IPS-18a (cell line): ENCODE results near the gene CLCN4.

Experiments
- H3K27ac ChIP-seq: one replicate; pipeline ENCODE4 v1.5.1; 2013; ENCODE audit warnings: low read length
- H3K27me3 ChIP-seq: one replicate; pipeline ENCODE4 v1.6.1; 2013; ENCODE audit warnings: mild to moderate bottlenecking, low read length; ENCODE audit not compliant: control insufficient read depth, insufficient read depth
- H3K36me3 ChIP-seq: one replicate; pipeline ENCODE4 v1.6.1; 2013; ENCODE audit warnings: low read depth, low read length; ENCODE audit not compliant: control insufficient read depth
- H3K4me1 ChIP-seq: one replicate; pipeline ENCODE4 v1.6.1; 2013; ENCODE audit warnings: low read depth, low read length; ENCODE audit not compliant: control insufficient read depth
- H3K4me3 ChIP-seq: one replicate; pipeline ENCODE4 v1.5.1; 2013; ENCODE audit warnings: low read length
- H3K9ac ChIP-seq: one replicate; pipeline ENCODE4 v1.6.1; 2013; ENCODE audit warnings: mild to moderate bottlenecking, low read length, moderate library complexity
- H3K9me3 ChIP-seq: one replicate; pipeline ENCODE4 v1.6.1; 2013; ENCODE audit warnings: low read depth, low read length; ENCODE audit not compliant: control insufficient read depth

The CLCN4 gene

DNA sequence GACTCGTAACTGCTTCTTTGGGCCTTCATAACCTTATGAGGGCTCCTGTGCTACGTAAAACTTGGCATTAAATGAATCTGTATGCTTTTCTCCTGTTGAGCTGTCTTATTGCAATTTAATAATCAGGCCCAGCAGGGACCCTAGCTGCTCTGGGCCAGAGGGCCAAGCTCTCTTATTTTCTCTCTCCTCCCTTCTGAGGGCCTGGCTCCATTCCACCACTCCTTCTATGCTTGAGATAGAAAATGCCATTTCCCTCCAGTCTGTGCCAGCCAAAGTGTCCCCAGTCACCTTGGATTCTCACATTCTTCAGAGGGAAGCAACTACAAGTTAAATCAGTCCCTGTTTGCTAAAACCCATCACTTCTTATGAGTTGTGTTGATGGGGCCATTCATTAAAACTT is 90.1 kb downstream of the CLCN4 start:
- Histone ChIP-seq H3K4me1 (no peaks in the 10 kb centered on the region), H3K4me3 (no peak overlapping the region), H3K27me3 (no peaks in the 10 kb centered on the region), H3K36me3 (no peaks in the 10 kb centered on the region), H3K9ac (no peak overlapping the region), H3K9me3 (no peaks in the 10 kb centered on the region), H3K27ac (no peak overlapping the region)

DNA sequence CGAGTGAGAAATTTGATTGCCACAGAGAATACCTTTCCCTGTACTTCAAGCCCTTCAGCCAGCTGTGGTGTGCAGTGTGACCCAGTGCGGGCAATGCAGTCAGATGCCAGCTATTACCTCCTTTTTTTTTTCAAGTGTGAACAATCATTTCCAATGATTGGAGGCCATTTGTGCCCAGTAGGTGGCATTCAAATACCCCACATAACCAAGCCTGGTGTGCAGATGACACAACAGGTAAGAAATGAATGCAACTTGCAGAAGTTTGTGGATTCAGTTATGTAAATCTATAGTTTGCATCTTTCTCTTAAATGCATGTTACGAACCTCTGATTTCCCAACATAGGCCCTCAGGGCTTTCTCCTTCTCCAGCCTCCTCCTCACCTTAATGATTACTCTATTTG is 98.0 kb downstream of the CLCN4 start:
- Histone ChIP-seq H3K27ac (no peak overlapping the region), H3K36me3 (no peaks in the 10 kb centered on the region), H3K9me3 (no peaks in the 10 kb centered on the region), H3K4me1 (no peaks in the 10 kb centered on the region), H3K27me3 (no peaks in the 10 kb centered on the region), H3K4me3 (no peak overlapping the region), H3K9ac (no peak overlapping the region)

DNA sequence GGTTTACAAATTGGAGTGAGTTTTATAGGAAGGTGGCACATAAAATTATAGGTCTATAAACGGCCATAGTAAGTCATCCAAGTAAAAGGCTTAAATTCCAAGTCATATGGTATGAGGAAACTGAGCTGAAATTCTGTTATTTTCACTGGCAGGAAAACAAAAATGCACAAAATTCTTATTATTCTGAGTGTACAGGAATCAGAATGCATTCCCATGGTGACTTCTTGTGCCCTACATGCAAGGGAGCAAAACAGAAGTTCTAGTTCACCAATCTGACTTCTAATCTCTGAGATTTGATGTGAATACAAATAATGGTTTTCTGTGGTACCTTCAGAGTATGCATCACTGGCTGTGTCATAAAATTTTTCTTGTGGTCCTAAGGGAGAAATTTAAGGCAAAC is 102.9 kb downstream of the CLCN4 start:
- H3K27me3 ChIP-seq: no peaks in the 10 kb centered on the region
- no peak overlapping the region for H3K27ac ChIP-seq
- H3K9me3 ChIP-seq: peaks cover 3% of the 10 kb centered on the region
- no peaks in the 10 kb centered on the region for H3K36me3 ChIP-seq
- no peak overlapping the region for H3K4me3 ChIP-seq
- H3K4me1 ChIP-seq: no peaks in the 10 kb centered on the region
- H3K9ac ChIP-seq: no peak overlapping the region

DNA sequence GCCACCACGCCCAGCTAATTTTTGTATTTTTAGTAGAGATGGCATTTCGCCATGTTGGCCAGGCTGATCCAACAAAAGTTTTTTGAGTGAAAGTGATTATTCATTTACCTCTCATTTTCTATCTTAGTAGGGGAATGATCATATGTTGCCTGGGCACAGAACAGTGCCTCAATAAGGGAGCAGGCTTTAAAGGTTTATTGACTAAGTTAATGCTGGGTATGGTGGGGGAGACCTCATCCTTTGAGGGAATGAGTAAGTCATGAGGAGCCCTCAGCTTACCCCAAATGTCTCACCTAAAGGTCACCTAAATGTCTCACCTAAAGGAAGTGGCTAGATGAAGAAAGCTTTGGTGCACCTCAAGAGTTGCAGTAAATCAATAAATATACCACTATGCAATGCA is 109.0 kb downstream of the CLCN4 start:
- H3K9me3 ChIP-seq: peaks cover 3% of the 10 kb centered on the region
- no peaks in the 10 kb centered on the region for H3K36me3 ChIP-seq
- H3K27ac ChIP-seq: no peak overlapping the region
- no peaks in the 10 kb centered on the region for H3K27me3 ChIP-seq
- no peak overlapping the region for H3K4me3 ChIP-seq
- H3K9ac ChIP-seq: no peak overlapping the region
- no peaks in the 10 kb centered on the region for H3K4me1 ChIP-seq

DNA sequence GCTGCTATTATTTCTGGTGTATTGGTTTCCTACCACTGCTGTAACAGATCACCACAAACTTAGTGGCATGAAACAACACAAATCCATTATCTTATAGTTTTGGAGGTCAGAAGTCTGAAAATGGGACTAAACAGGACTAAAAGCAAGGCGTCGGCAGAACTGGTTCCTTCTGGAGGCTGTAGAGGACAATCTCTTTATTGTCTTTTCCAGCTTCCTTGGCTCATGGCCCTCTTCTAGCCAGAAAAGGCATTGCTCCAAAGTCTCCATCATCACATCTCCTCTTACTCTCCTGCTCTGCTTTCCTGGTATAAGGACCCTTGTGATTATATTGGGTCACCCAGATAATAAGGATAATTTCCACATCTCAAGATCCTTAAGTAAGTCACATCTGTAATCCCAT is 121.9 kb downstream of the CLCN4 start:
- Histone ChIP-seq H3K9me3 (no peaks in the 10 kb centered on the region), H3K27ac (no peak overlapping the region), H3K27me3 (no peaks in the 10 kb centered on the region), H3K9ac (no peak overlapping the region), H3K36me3 (no peaks in the 10 kb centered on the region), H3K4me3 (no peak overlapping the region), H3K4me1 (no peaks in the 10 kb centered on the region)

DNA sequence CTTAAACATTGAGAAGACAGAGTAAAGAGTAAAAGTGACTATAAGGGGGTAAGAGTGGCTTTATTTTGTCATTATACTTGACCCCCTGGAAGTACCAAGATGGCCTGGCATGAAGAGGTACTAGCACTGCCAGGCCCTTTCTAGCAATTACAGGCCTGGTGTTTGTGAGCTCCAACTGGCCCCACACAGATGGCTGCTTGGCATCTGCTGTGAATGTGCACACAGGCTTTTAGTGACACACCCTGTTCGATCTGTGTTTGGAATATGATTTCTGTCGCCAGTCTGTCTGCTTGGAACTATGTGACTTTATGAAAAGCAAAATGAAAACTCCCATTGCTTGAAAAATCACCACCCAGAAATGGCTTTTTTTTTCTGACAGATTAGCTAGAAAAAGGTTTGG is 123.3 kb downstream of the CLCN4 start:
- Histone ChIP-seq H3K4me1 (no peaks in the 10 kb centered on the region), H3K9ac (no peak overlapping the region), H3K36me3 (no peaks in the 10 kb centered on the region), H3K9me3 (no peaks in the 10 kb centered on the region), H3K27ac (no peak overlapping the region), H3K4me3 (no peak overlapping the region), H3K27me3 (no peaks in the 10 kb centered on the region)

GRCh38 chrX:10282490-10282889 is 125.7 kb downstream of the CLCN4 start:
- H3K36me3 ChIP-seq: no peaks in the 10 kb centered on the region
- no peaks in the 10 kb centered on the region for H3K4me1 ChIP-seq
- no peak overlapping the region for H3K4me3 ChIP-seq
- no peak overlapping the region for H3K27ac ChIP-seq
- H3K9me3 ChIP-seq: no peaks in the 10 kb centered on the region
- H3K27me3 ChIP-seq: no peaks in the 10 kb centered on the region
- no peak overlapping the region for H3K9ac ChIP-seq

DNA sequence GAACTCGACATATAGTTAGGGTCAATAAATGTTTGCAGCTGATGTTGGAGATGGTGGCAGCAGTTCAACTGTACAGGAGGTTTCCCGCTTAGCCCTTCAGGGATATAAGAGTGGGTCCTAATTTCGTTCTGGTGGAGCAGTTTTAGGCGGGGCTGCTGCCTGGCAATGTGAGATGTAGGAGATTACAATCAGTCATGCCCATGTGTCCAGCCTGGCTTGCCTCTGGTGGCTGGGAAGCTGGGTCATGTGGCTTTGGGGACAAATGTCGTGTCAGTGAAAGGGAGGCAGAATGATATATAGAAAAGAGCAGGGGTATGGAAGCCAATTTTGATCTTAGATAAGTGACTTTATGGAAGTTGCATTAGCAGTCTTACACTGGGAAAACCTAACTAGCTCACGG is 129.4 kb downstream of the CLCN4 start:
- no peak overlapping the region for H3K9ac ChIP-seq
- H3K27me3 ChIP-seq: no peaks in the 10 kb centered on the region
- H3K27ac ChIP-seq: no peak overlapping the region
- H3K9me3 ChIP-seq: no peaks in the 10 kb centered on the region
- no peaks in the 10 kb centered on the region for H3K4me1 ChIP-seq
- no peaks in the 10 kb centered on the region for H3K36me3 ChIP-seq
- H3K4me3 ChIP-seq: no peak overlapping the region
